Lower leg skin (tissue), 4 donors: ENCODE results near the gene RRAGD. TPM values are rescaled to one million over a fixed set of nuclear protein-coding genes. Genes with fewer than 3 reads are reported as not detected.

Experiments
- DNase-seq, 2 donors: peaks; one replicate each; pipeline ENCODE4 v3.0.0-alpha.2; 2019; ENCODE audit warnings: low spot score in 2 of 2
- H3K4me3 ChIP-seq: fragments of 200-600 bp; sonication (generic); 2 replicates; pipeline ENCODE4 v1.5.1; 2017; ENCODE audit warnings: mild to moderate bottlenecking, low read depth; ENCODE audit not compliant: poor library complexity, severe bottlenecking
- CTCF ChIP-seq, 3 donors: fragments of 450-650 bp; IDR thresholded peaks; one replicate each; pipeline ENCODE4 v1.5.1; 2016; ENCODE audit warnings: antibody characterized with exemption in 3 of 3, mild to moderate bottlenecking in 3 of 3, moderate library complexity in 2 of 3
- POLR2A ChIP-seq, 2 donors: fragments of 450-650 bp; IDR thresholded peaks; one replicate each; pipeline ENCODE4 v1.6.1; 2016 to 2017; ENCODE audit warnings: antibody characterized with exemption in 2 of 2, mild to moderate bottlenecking in 1 of 2, moderate library complexity in 1 of 2
- WGBS, 2 donors: methylation state at CpG; one replicate each; pipeline ENCODE4 v1.1.5; 2018; 5-methylcytosine and 5-hydroxymethylcytosine counted together
- intact Hi-C: fragments of 100-400 bp; cut with DNase I; formaldehyde crosslinking; loops from one replicate; pipeline ENCODE4 v1.15.0; 2023; ENCODE audit warnings: low total_unique reads
- total RNA-seq, 4 donors: library from RNA; depleted of rRNA; stranded (reverse); fragments of >200 nt; gene quantifications; one replicate each; pipeline ENCODE4 v1.1.0, GENCODE V29; 2016

RRAGD gene
- total RNA-seq, 4 donors from 2014 or later = 13.3 to 22.3 (median 20.1) TPM

GRCh38 chr6:89328976-89329375 is 83.1 kb downstream of the RRAGD start:
- no peak for TF ChIP-seq POLR2A (IDR thresholded peaks at IDR 0.05)
- TF ChIP-seq CTCF (IDR thresholded peaks at IDR 0.05) = no peak
- no peak overlapping the region for H3K4me3 ChIP-seq
- 92 to 96% methylated on average over 1 of the region's 1 CpG for WGBS, 2 donors
- DNase-seq = no peak
- intact Hi-C loops = no loop called here

- DNase-seq = no peak
- intact Hi-C loops = no loop called here
- no peak for TF ChIP-seq POLR2A (IDR thresholded peaks at IDR 0.05)
- no peak for TF ChIP-seq CTCF (IDR thresholded peaks at IDR 0.05)
- no peak overlapping the region for H3K4me3 ChIP-seq
- 92 to 96% methylated on average over 3 of the region's 3 CpGs for WGBS, 2 donors
These were observed 87.8 kb downstream of the RRAGD start for GRCh38 chr6:89324304-89324703.

GRCh38 chr6:89323511-89323971 is 88.5 kb downstream of the RRAGD start:
- H3K4me3 ChIP-seq = no peak overlapping the region
- TF ChIP-seq CTCF (IDR thresholded peaks at IDR 0.05) (no peak), POLR2A (IDR thresholded peaks at IDR 0.05) (no peak)
- intact Hi-C loops = no loop called here
- no peak for DNase-seq
- WGBS, 2 donors = 68 to 77% methylated on average over 3 of the region's 3 CpGs

- WGBS, 2 donors = 77 to 80% methylated on average over 9 of the region's 9 CpGs
- intact Hi-C loops = no loop called here
- TF ChIP-seq CTCF (IDR thresholded peaks at IDR 0.05) (no peak), POLR2A (IDR thresholded peaks at IDR 0.05) (no peak)
- DNase-seq = no peak
- no peak overlapping the region for H3K4me3 ChIP-seq
These were observed 90.7 kb downstream of the RRAGD start for GRCh38 chr6:89321131-89321970.

GRCh38 chr6:89320012-89320559 is 92.0 kb downstream of the RRAGD start:
- intact Hi-C loops = no loop called here
- TF ChIP-seq POLR2A (IDR thresholded peaks at IDR 0.05) = no peak
- no peak for TF ChIP-seq CTCF (IDR thresholded peaks at IDR 0.05)
- H3K4me3 ChIP-seq = no peak overlapping the region
- 96 to 98% methylated on average over 6 of the region's 6 CpGs for WGBS, 2 donors
- no peak for DNase-seq
